Middle frontal gyrus (tissue), 1 donor: ENCODE results near the gene CPLX1.

ENCODE experiments used
- DNase-seq: peaks from one replicate; pipeline ENCODE4 v3.0.0-alpha.2; 2015; ENCODE audit warnings: low spot score; ENCODE audit errors: extremely low spot score

CPLX1 gene

DNA sequence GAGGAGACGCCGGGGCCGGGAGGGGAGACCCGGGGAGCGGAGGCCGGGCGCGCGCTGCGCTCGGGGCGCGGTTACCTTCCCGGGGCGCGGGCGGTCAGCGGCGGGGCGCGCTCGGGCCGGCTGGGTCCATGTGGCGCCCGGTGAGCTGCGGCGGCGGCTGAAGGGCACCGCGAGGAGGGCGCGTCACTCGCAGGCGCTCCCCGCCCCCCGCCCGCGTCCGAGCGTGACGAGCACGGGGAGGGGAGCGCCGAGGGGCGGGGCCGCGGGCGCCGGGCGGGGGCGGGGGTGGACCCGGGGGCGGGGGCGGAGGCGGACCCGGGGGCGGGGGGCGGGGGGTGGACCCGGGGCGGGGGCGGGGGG is at the start of gene CPLX1:
Gene CPLX1, minus strand, starts transcription at position 159 of the 360 bp plus-strand sequence. CDS start 1,607 bp downstream, outside the sequence.
- DNase-seq = no peak

DNA sequence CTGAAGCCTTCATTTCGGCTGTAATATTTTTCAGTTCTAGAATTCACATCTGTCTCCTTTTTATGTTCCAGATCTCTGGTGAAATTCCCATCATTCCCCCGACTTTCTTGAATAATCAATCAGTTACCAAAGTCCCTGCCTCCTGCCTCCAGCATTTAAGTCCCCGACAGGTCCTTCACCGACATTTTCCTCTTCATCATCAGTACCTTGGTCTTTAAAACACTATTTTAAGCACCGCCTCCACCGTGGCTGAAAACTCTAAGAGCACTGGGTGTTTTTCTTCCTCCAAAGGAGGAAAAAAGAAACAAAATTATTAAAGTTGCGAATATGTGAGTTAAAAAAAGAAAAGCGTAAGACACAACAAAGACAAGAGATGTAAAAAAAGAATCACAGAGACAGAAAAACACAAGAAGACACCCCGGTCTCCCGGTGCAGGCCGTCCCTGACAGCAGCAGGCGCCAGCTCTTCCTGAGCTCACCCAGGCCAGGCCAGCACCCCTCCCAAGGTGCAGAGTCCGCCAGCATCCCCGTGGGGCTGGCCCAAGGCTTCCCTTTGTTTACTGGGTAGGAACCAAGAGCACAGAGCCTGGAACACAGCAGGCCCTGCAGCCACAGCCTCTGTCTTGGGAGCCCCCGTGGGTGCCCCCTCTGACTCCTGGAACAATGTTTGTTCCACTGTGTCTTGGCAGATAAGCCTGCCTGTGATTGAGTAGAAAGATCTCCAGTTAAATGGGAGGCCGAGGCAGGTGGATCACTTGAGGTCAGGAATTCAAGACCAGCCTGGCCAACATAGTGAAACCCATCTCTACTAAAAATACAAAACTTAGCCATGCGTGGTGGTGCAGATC is 49.3 kb upstream of the CPLX1 start:
- DNase-seq = no peak

DNA sequence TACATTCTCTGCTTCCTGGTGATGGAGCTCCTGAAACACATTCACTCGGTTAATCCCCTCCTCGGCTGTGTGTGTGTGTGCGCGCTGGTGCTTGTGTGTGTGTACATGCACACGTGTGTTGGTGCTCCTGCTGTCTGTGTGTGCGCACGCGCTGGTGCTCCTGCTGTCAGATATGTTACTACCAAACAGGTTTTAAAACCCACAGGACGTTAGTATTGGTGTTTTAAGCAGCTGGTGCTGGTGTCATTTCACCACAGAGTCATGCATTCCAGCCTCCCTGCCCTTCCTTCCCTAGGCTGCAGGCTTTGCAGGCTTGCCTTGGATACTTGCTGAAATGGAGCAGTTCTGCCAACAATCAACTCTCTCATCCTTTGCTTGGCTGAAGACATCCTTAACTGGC is 48.1 kb upstream of the CPLX1 start:
- no peak for DNase-seq

DNA sequence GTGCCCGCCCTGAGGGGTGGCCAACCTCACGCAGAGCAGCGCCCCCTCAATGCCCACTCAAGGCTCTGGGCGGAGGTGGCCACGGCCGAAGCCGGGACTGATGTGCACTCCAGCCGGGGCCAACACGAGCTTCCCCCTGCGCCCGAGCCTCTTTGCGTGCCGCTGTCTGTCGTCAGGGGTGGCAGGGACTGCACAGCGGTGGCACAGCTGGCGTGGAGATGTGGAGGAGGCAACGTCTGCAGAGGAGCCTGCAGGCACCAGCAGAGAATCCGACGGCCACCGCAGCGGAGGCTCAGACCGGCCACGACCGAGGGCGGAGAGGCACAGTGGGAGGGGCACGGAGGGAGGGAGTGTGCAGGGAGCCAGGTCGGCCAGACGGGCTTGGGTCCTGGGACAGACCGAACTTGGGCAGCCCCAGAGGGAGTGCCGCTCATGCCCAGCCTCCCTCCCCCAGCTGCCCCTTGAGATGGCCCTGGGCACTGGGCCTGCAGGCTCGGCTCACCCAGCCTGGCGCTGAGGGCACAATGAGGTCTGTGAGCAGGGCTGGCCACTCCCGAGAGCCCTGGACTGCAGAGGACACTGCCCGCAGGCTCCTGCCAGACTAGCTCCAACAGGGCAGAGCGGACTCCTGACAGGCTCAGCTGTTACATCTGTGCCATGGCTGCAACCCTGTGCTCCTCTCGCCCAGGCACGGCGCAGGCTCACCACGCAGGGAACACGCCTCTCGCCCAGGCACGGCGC is 46.5 kb upstream of the CPLX1 start:
- no peak for DNase-seq

DNA sequence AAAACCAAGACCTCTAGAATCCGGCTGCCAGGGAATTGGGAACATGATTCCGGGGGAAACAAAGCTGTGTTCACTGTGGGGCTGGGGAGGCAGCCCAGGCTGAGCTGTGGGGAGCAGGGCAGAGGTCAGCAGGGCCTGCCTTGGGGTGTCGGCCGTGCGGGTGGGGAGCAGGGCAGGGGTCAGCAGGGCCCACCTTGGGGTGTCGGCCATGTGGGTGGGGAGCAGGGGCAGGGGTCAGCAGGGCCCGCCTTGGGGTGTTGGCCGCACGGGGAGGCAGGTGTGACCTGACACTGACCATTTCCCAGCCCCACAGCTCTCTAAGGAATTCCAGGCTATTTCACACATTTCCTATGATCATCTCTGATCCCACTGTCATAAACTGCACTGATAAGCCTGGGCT is 45.6 kb upstream of the CPLX1 start:
- DNase-seq = no peak

DNA sequence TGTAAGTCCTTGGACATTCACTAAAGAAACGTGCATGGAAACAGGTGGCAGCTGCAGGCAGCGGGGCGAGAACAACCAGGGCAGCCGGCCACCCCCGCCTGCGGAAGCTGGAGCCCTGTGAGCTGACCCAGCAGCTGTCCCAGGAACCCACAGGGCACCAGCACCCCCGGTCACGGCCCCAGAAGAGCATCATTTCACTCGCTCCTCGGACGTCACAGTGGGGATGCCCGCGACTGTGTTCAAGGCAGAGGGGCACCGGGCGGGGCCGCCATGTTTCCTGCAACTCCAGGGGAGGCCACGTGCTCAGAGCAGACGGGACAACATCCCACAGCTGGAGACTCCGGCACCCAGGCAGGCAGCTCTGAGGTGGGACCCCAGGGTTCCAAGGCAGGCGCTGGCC is 45.0 kb upstream of the CPLX1 start:
- DNase-seq = no peak

DNA sequence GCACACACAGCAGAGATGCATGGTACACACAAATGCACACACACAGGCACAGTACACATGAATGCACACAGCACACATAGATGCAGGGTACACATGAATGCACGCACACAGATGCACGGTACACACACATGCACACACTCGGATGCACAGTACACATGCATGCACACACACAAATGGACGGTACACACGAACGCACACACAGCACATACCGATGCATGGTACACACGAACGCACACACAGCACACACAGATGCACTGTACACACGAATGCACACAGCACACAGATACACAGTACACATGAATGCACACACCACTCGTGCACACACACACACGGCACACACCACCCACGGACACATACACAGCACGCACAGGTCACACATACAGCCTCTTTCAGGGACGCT is 43.8 kb upstream of the CPLX1 start:
- DNase-seq = no peak

DNA sequence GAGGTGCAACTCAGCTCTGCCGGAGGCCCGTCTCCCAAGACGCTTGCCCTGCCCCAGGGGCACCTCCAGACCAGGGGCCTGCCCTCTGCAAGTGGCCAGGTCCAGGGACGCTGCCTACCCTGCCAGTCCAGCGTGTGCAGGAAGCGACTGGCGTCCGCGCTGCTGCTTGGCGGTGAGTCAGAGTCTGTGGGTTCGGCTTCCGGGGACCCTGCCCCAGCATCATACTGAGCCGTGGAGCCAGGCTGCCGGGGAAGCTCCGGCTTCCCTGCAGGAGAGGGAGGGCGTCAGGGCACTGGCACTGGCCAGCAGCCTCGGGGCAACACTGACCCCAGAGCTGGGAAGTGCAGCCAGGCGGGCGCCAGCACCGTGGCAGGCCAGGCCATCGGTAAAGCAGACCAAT is 42.5 kb upstream of the CPLX1 start:
- no peak for DNase-seq

DNA sequence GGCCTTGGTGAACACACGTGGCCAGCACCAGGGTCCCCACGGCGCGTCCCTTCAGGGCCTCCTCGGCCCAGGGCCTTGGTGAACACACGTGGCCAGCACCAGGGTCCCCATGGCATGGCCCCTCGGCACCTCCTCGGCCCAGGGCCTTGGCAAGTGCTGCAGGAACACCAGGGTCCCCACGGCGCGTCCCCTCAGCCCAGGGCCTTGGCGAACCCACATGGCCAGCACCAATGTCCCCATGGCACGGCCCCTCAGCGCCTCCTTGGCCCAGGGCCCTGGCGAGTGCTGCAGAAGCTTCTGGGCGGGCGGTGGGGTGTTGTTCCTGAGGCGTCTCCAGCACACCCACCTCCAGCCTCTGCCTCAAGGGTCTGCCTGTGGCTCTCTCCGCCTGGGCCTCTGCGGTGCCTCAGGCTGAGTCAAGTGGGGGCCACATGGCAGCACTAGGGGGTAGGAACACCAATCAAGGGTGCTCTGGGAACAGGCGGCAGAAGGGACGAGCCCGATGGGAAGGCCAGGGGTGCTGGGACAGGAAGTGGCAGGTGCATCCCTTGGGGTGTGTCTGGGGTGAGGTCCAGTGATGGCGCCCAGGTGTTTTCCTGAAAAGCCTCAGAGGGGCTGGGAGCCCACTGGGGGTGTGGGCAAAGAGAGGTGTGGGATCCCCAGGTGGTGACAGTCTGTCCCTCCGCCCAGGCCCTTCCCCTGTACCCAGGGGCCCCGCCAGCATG is 41.8 kb upstream of the CPLX1 start:
- DNase-seq = no peak

DNA sequence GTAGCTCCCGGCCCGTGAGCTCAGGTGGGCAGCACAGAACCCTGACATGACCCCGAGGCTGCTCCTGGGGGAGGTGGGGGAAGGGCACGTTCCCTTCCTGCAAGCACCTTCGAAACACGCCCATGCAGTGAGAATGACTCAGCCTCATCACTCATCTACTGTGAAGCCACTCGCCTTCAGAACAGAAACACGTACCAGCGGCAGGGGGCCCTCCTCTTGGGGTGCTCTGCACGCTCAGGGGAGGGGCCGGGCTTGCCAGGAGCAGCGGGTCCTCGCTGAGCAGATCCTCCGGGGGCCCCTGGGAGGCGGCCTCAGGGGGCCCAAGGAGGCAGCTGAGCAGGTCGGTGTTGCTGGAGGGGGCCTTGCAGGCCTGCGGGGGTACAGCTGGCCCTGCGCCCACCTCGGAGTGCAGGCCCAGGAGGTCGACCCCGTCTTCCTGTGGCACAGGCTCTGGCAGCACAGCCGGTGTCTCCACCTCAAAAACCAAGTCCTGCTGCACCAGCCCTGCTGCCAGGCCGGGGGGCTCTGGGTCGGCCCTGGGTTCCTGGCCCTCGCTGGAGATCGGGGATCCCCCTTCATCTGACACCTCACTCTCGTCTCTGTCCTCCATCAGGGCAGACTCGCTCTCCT is 40.9 kb upstream of the CPLX1 start:
- no peak for DNase-seq

DNA sequence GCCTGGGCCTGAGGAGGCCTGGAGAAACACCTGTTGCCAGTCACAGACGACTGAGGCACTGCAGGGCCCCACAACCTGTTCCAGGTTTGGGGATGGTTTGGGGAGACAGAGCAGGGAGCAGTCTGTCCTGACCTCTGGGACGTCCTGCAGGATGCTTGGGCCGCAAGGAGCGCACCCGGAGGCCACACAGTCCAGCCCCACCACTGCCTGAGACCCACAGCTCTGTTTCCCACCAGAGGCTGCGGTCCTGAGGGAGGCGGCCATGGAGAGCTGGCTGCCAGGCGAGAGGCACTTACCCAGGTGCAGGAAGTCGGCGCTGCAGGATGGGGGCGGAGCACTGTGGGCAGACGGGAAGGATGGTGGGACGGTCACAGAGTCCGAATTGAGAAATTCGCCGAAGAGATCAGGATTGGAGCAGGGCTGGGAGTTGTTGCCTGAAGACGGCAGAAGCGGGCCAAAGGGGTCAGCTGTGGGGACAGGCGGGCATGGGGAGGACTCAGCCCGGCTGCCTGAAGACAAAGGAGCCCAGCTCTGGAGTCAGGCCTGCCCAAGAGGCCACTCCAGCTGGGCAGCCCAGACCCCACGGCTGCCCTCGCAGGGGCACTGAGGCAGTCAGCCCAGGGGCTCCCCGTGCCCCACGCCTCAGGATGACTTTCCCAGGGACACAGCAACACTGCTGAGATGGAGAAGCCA is 40.3 kb upstream of the CPLX1 start:
- no peak for DNase-seq

DNA sequence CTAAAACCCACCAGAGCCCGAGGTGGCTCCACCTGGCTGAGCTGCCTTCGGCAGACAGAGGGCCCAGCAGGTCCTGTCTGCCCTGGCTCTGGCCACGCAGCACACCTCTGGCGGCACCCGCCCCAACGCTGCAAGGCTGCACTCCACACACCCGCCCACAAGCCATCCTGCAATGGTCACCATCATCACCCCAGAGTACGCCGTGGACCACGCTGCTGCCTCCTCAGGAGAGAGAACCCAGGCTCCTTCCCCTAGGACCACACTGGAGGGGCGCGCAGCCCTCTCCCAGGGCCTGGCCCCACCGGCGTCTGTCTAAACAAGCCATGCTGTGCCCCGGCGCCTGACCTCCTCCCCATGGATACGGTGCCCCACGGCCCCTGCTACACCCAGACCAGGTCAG is 39.6 kb upstream of the CPLX1 start:
- DNase-seq = no peak

DNA sequence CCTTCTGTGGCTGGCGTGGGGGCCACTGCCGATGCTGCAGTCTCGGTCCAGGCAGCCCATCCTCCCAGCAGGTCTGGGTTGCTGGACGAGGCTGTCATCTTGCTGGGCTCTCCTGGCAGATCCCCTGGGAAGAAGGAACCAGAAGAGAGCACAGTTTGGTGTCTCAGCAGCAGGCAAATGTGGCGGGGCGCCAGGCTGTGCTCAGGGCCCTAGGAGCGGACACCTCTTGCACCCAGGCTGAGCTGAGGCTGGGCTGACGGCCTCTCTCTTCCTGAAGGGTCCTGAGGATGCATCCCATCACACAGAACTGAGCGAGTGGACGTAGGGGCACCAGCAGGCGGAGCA is 39.2 kb upstream of the CPLX1 start:
- DNase-seq = no peak

DNA sequence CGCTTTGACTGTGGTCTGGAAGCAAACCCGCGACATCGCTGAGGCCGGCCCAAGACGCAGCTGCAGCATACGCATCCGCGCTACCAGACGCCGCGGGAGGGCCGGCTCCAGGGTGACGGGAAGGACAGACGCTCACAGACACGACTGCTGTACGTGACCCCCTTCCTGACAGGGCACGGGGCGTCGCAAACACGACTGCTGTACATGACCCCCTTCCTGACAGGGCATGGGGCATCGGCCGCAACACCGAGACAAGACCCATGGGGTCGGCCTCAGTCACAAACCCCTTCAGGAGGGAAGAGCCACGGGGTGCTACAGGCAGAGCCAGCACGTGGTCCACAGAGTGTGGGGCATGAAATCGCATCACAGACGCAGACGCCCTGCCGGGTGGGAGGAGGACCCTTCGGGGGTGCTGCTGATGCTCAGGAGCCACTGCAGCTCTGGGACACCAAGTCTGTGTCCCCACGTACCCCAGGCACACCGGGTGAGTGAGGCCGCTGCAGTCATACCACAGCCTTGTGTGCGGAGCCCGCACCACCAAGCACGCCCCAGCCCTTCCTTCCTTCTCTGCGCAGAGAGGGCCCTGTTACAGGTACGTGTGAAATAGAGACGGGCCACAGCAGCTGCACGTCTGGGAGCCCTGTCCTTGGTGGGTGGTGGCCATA is 38.7 kb upstream of the CPLX1 start:
- DNase-seq = no peak

DNA sequence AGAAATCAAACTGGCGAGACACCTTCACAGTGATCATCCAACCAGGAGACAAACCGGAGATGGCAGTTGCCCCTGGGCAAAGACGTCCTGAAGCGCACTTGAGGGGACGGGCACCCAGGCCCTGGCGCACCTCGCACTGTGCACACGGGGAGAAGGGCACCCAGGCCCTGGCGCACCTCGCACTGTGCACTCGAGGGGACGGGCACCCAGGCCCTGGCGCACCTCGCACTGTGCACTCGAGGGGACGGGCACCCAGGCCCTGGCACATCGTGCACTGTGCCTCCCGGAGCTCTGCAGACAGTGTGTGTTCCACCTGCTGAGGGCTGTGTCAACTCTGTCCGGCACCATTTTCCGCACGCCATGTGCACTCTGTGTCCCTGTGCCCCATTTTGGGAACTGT is 34.6 kb upstream of the CPLX1 start:
- no peak for DNase-seq

DNA sequence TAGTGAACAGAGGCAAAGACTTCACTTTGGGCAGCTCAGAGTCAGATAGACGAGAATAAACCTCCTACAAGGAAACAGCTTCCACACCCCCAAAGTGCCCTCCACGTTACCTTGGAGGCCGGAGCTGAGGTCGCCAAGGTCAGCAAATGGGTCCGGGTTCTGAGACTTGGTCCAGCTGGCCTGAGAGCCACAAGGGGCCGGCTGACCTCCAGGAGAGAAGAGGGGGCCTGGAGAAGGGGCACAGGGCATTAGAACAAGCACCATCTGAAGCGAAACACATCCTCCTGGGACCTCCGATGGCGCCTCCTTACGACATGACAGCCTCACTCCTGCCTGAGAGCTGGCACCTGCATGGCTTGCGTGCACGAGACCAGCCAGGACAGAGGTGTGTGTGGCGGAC is 33.6 kb upstream of the CPLX1 start:
- no peak for DNase-seq

DNA sequence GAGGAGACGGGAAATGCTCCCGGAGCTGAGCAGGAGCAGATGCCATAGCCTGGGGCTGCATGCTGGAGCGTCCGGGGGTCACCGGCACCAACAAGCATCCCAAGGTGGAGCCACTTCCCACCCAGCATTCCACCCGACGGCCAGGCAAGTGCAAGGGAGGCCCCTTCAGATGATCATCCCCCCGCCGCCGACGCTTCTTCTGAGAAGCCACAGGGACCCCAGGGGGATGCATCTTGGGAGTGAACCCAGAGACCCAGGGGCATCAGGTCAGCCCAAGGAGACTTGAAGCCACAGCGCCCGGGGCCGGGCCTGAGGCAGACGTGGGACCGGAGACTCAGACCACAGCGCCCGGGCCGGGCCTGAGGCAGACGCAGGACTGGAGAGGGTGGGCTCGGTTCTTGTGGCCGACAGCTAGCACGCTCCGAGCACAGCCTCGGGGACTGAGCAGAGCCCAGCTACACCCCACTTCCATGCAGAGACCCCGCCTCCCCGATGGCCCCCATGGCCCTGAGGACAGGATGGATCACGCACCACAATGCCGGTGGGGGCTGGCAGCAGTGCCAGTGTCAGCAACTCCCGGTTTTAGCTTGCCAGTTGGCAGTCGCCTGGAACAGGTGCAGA is 33.0 kb upstream of the CPLX1 start:
- DNase-seq = no peak

DNA sequence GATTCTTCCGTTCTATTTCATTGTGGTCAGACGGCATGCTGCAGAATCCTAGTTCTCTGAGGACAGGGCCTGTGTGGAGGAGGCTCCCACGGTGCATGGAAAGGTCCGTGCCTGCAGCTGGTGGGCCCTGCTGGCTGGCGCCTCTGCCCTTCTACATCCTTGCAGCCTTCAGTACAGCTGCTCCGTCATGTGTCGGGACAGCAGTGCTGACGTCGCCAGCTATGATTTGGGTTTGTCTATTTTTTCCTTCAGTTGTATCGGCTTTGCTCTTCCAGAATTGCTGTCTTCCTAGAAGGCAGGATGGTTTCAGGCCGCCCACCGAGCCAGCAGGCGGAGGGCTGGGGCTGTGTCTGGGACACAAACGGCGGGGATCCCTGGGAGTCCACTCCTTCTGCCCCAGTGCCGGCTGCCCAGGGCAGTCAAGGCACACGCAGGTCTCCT is 32.1 kb upstream of the CPLX1 start:
- no peak for DNase-seq

DNA sequence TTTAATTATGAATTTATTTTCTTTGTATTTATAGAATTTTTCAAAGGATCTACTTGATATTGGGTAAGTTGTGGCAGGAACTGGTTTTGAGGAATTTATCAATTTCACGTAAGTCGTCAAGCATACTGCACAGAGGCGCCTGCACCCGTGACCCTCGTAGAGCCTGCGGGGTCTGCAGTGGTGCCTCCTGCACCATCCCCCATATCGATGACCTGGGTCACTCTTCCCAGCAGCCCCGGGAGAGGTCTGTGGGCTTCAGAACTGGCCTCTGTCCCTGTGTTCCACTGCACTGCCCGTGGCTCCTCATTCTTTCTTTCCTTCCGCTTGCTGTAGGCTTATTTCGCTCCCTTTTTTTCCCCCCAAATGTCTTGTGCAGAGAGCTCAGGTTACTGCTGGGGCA is 31.5 kb upstream of the CPLX1 start:
- DNase-seq = no peak

DNA sequence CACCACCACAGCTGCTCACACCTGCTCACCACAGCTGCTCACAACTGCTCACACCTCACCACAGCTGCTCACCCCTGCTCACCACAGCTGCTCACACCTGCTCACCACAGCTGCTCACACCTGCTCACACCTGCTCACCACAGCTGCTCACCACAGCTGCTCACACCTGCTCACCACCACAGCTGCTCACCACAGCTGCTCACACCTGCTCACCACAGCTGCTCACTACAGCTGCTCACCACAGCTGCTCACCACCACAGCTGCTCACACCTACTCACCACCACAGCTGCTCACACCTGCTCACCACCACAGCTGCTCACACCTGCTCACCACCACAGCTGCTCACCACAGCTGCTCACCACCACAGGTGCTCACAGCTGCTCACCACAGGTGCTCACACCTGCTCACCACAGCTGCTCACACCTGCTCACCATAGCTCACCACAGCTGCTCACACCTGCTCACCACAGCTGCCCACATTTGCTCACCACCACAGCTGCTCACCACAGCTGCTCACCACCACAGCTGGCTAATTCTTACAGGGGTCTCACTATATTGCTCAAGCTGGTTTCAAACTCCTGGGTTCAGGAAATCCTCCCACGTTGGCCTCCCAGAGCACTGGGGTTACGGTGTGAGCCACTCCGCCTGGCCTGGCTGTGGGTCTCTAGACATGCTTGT is 30.4 kb upstream of the CPLX1 start:
- no peak for DNase-seq
